Measurements from ENCODE around the gene VPS35L.

Gene VPS35L

DNA sequence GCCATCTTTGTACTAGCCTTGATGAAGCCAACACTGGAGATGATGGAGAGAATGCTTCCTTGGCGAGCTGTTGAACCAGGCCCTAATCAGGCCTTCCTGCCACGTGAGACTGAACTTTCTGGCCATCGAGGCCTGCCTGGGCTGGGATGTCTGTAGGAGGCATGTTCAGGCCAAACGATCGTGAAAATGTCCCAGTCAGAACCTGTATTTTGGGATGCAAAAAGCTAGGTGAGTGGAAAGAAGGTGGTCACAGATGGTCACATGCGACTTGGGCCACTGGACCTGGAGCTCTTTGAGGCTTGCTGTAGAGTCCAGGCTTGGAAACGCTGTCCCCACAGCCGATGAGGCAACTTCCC, 149.6 kb downstream of the VPS35L start:
- no peak for DNase-seq (ENCODE audit: low read depth)
- TF ChIP-seq, protein P1, sequence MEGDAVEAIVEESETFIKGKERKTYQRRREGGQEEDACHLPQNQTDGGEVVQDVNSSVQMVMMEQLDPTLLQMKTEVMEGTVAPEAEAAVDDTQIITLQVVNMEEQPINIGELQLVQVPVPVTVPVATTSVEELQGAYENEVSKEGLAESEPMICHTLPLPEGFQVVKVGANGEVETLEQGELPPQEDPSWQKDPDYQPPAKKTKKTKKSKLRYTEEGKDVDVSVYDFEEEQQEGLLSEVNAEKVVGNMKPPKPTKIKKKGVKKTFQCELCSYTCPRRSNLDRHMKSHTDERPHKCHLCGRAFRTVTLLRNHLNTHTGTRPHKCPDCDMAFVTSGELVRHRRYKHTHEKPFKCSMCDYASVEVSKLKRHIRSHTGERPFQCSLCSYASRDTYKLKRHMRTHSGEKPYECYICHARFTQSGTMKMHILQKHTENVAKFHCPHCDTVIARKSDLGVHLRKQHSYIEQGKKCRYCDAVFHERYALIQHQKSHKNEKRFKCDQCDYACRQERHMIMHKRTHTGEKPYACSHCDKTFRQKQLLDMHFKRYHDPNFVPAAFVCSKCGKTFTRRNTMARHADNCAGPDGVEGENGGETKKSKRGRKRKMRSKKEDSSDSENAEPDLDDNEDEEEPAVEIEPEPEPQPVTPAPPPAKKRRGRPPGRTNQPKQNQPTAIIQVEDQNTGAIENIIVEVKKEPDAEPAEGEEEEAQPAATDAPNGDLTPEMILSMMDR (IDR thresholded peaks at IDR 0.05; ENCODE audit: low read depth, low read length, missing control alignments), result no peak
- H3K4me3 ChIP-seq (ENCODE audit: low read depth, low read length), result no peak overlapping the region

DNA sequence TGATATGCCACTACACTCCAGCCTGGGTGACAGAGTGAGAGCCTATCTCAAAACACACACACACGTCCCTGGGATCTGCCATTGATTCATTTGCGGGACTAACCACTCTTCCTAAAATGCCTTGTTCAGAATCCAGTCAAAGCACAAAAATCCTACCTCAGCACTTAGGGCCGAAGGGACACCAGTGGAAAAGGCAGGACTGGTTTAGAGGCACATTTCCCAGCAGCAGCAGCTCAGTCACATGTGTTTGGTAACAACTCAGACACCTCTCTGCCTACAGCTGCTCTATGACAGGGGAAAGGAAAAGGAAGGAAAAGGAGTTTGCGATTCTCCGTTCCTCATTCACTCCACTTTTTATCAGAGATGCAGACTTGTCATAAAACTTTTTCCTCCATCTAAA, 150.3 kb downstream of the VPS35L start:
- no peak overlapping the region for H3K4me3 ChIP-seq (ENCODE audit: low read depth, low read length)
- DNase-seq (ENCODE audit: low read depth), result no peak
- TF ChIP-seq, protein P1 (IDR thresholded peaks at IDR 0.05; ENCODE audit: low read depth, low read length, missing control alignments), result no peak

DNA sequence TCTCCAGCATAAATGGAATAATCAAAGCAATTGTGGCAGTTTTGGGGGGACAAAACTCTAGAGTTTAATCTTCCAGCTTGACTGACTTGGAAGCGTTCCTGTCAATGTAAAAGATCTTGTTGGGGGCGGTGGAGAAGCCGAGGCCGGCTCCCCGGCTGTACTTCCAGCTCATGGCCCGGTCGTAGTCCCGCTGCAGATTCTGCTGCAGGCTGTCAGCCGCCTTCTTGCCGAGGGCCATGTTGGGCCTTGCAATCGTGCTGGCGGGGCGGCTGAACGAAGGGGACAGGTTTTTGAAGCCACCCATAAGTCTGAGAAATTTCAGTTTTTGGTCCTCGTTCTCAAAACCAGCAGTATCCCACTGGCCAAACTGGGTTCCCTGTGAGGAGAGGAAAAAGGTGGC, 151.3 kb downstream of the VPS35L start:
- DNase-seq (ENCODE audit: low read depth), result no peak
- TF ChIP-seq, protein P1 (IDR thresholded peaks at IDR 0.05; ENCODE audit: low read depth, low read length, missing control alignments), result no peak
- H3K4me3 ChIP-seq (ENCODE audit: low read depth, low read length), result no peak overlapping the region

DNA sequence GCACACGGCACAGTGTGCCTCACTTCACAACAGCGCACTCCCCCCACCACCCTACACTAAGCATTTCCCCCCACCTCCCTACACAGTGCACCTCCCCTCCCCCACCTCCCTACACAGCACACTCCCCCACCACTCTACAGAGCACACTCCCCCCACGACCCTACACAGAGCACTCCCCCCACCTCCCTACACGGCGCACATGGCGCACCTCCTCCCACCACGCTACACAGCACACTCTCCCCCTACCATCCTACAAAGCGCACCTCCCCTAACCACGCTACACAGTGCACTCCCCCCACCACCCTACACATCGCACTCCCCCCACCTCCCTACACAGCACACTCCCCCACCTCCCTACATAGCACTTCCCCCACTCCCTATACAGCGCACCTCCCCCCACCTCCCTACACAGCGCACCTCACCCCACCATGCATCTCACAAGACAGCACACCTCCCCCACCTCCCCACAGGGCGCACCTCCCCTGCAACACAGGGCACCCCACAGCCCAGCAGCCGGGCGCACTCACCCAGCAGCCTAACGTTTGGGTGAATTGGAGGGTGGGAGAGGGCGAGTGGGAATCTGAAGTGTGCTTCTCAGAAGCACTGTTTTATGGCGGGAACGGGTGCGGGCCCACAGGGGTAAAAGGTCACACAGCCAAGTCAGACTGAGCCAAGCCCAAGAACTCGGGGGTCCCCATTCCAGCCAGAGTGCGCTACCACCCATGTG, 152.2 kb downstream of the VPS35L start:
- no peak for DNase-seq (ENCODE audit: low read depth)
- TF ChIP-seq, protein P1 (IDR thresholded peaks at IDR 0.05; ENCODE audit: low read depth, low read length, missing control alignments), result no peak
- no peak overlapping the region for H3K4me3 ChIP-seq (ENCODE audit: low read depth, low read length)

DNA sequence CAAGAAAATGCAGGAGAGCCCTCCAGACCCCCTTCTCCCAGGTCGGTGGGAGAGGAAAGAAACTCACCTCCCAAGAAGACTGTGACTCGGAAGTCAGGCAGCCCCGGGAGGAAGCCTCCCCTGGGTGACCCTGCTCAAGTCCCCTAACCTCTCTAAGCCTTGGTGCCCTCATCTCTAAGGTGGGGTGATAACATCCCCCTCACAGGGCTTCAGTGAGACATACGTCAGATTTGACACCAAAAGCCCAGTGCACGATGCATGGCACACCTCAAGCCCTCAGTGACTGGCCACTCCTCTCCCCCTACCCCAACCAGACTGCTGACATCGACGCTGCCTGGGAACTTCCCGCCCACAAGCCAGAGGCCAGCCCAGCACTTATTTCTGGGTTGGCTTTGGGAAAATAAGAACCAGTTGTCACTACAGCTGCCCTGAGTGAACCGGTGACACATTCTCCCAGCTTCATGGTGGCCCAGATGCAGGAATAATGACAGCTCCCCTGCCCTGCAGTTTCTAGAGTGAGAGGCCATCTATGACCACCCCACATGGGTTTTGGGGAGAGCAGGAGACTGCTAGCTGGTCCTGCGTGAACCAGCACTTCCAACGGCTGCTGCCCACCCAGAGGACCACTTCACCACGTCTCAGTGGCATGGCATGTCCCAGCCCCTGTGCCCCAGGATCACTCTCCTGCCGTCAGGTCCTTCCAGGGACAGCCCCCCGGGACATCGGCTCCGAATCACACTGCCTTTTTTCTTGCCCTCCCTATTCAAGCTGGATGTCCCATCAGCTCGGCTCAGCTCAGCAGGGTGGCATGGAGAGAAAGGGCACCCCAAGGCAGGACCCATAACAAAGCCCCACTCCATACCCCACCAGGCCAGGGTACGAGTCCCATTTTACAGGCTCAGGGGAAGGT, 153.0 kb downstream of the VPS35L start:
- no peak for DNase-seq (ENCODE audit: low read depth)
- no peak overlapping the region for H3K4me3 ChIP-seq (ENCODE audit: low read depth, low read length)
- TF ChIP-seq, protein P1 (IDR thresholded peaks at IDR 0.05; ENCODE audit: low read depth, low read length, missing control alignments), result no peak

DNA sequence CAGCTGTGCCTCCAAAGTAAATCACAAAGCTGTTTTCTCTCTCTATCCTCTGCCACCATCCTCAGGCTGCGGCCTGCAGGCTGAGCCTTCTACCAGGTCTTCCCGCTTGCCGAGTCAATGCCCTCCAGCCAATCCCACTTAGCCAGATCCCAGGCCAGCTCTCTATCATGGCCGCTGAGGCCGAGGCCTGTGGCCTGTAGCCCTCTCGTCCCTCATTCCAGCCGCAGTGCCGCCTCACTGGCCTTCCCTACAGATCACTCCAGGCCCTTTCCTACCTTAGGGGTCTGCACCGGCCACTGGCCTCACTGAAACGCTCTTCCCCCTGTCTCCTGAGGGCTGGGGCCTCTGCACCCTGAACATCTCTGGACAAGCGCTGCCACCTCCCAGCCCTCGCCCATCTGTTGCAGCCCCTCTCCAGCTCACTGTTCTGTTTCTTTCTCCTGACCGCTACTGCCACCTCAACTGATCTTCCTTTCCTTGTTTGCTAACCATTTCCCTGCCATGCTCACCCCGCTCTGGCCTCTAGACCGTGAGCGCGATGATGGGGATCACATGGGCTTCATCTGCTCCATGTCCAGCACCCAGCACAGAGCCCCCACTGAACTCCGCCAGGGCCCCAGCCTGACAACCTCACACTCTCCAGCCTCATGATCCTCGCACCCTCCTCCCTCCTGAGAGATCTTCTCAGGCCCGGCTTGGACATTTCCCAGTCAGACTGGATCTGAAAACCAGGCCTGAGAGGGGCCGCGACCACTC, 154.1 kb downstream of the VPS35L start:
- TF ChIP-seq, protein P1 (IDR thresholded peaks at IDR 0.05; ENCODE audit: low read depth, low read length, missing control alignments), result no peak
- DNase-seq (ENCODE audit: low read depth), result no peak
- H3K4me3 ChIP-seq (ENCODE audit: low read depth, low read length), result no peak overlapping the region
